RWPE2 (cell line): ENCODE measurements around the gene ZNF488.
"Not testable (repeated sequence)": the region's sequence is repeated elsewhere in the genome, so short reads cannot be mapped to it uniquely, and the experiment has no call there.

Source experiments
- ATAC-seq: fragments of 200-7000 bp; cut with Tn5 transposase; 3 replicates; pipeline ENCODE4 v1.9.1; 2021; ENCODE audit warnings: low read depth
- DNase-seq: peaks from one replicate; pipeline ENCODE4 v3.0.0-alpha.2; 2020; ENCODE audit warnings: low spot score
- H3K27ac ChIP-seq: fragments of 450-650 bp; 2 replicates; pipeline ENCODE4 v1.5.1; 2017; ENCODE audit warnings: mild to moderate bottlenecking; ENCODE audit not compliant: poor library complexity, severe bottlenecking
- H3K27me3 ChIP-seq: fragments of 250-450 bp; sonication (Bioruptor Pico); 2 replicates; pipeline ENCODE4 v1.5.1; 2021; ENCODE audit warnings: mild to moderate bottlenecking, moderate library complexity; ENCODE audit not compliant: insufficient read depth, poor library complexity, severe bottlenecking
- H3K36me3 ChIP-seq: fragments of 250-450 bp; sonication (Bioruptor Pico); 2 replicates; pipeline ENCODE4 v1.5.1; 2020; ENCODE audit warnings: low read depth, mild to moderate bottlenecking, moderate library complexity
- H3K4me1 ChIP-seq: fragments of 250-450 bp; sonication (Bioruptor Pico); 2 replicates; pipeline ENCODE4 v1.5.1; 2021; ENCODE audit warnings: mild to moderate bottlenecking, moderate library complexity; ENCODE audit not compliant: insufficient read depth, poor library complexity, severe bottlenecking
- H3K4me3 ChIP-seq: fragments of 250-450 bp; sonication (Bioruptor Pico); 2 replicates; pipeline ENCODE4 v1.5.1; 2021; ENCODE audit warnings: mild to moderate bottlenecking, moderate library complexity; ENCODE audit not compliant: severe bottlenecking
- H3K9me3 ChIP-seq: fragments of 250-450 bp; sonication (Bioruptor Pico); 2 replicates; pipeline ENCODE4 v1.5.1; 2021; ENCODE audit warnings: mild to moderate bottlenecking, moderate library complexity; ENCODE audit not compliant: severe bottlenecking
- CTCF ChIP-seq: fragments of 450-650 bp; IDR thresholded peaks from one replicate; pipeline ENCODE4 v1.5.1; 2017; ENCODE audit warnings: mild to moderate bottlenecking, moderate library complexity; ENCODE audit not compliant: poor library complexity, severe bottlenecking

Gene ZNF488

DNA sequence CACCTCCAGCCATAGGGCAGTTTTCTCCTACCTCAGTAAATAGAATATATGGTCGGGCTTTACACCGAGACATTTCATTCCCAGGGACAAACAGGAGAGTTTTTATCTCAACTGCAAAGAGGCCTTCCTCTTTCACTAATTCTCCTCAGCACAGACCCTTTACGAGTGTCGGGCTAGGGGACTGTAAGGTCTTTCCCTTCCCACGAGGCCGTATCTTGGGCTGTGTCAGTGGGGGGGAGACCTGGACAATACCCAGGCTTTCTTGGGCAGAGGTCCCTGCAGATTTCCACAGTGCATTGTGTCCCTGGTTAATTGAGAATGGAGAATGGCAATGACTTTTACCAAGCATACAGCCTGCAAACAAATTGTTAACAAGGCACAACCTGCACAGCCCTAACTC, 13.2 kb upstream of the ZNF488 start:
- H3K4me1 ChIP-seq: peaks cover 24% of the 10 kb centered on the region
- ATAC-seq: no peak
- H3K4me3 ChIP-seq: no peak overlapping the region
- TF ChIP-seq CTCF: no peak
- H3K27ac ChIP-seq: peak overlapping the region; percentile 86
- no peaks in the 10 kb centered on the region for H3K9me3 ChIP-seq
- H3K27me3 ChIP-seq: no peaks in the 10 kb centered on the region
- H3K36me3 ChIP-seq: no peaks in the 10 kb centered on the region
- no peak for DNase-seq

DNA sequence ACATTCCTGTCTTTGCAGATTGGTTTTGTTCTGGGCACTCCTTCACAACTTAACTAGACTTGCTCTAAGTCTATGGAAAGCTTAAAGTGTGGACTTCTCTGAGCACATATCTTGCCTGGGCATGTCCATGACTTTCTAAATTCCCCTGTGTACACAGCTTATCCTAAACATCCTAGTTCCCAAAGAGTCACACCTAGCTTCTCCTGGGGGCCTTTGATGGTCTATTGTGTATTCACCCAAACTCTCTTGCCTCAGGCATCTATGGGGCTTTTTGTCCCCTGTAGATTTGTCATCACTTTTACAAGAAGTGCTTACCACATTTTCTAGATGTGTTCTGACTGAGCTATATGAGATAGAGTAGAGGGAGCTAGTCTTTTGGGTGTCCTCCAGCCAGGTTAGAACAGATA, 12.2 kb upstream of the ZNF488 start:
- Histone ChIP-seq H3K4me1 (peaks cover 22% of the 10 kb centered on the region), H3K27me3 (no peaks in the 10 kb centered on the region), H3K36me3 (no peaks in the 10 kb centered on the region), H3K4me3 (no peak overlapping the region), H3K27ac (peak overlapping the region; percentile 86), H3K9me3 (no peaks in the 10 kb centered on the region)
- DNase-seq (peak; percentile 73), ATAC-seq (peak; percentile 99)
- no peak for TF ChIP-seq CTCF

DNA sequence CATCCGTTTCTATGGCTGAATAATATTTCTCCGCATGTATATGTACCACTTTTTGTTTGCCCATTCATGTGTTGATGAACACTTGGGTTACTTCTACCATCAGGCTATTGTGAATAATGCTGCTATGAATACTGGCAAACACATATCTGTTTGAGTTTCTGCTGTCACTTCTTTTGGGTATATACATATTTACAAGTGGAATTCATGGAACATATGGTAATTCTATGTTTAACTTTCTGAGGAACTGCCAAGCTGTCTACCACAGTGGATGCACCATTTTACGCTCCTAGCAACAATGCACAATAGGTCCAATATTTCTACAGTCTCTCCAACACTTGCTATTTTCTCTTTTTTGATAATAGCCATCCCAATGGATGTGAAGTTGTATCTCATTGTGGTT, 5.5 kb upstream of the ZNF488 start:
- no peaks in the 10 kb centered on the region for H3K36me3 ChIP-seq
- no peak overlapping the region for H3K27ac ChIP-seq
- ATAC-seq: no peak
- no peak for DNase-seq
- H3K4me1 ChIP-seq: peaks cover 4% of the 10 kb centered on the region
- no peak overlapping the region for H3K4me3 ChIP-seq
- no peak for TF ChIP-seq CTCF
- H3K9me3 ChIP-seq: no peaks in the 10 kb centered on the region
- H3K27me3 ChIP-seq: no peaks in the 10 kb centered on the region

DNA sequence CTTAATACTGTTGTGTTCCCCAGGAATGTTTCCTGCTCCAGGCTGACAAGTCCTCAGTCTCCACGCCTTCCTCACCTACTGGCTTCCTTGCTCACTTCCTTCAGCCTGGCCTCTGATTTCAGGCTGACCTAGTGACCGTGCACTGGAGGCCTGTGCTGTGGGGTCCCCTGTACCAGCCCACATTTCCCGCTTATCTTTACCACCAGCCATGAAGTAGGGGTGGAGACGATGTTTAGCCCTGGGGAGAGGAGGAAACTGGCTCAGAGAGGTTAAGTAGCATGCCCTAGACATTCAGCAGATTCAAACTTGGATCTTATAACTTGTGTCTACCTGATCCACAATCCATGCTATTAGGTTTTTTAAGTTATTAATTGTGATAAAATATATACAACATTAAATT, 4.8 kb upstream of the ZNF488 start:
- no peak for TF ChIP-seq CTCF
- H3K27me3 ChIP-seq: no peaks in the 10 kb centered on the region
- H3K4me3 ChIP-seq: no peak overlapping the region
- ATAC-seq: no peak
- no peak overlapping the region for H3K27ac ChIP-seq
- H3K4me1 ChIP-seq: peaks cover 4% of the 10 kb centered on the region
- H3K36me3 ChIP-seq: no peaks in the 10 kb centered on the region
- no peaks in the 10 kb centered on the region for H3K9me3 ChIP-seq
- DNase-seq: no peak

- DNase-seq, H3K27me3 ChIP-seq, H3K9me3 ChIP-seq, H3K36me3 ChIP-seq, ATAC-seq, H3K4me1 ChIP-seq, H3K4me3 ChIP-seq, H3K27ac ChIP-seq: not testable (repeated sequence)
Measured at GRCh38 chr10:47386104-47386503, 2.0 kb upstream of the ZNF488 start.
